ENCODE data around the gene IL17C. TPM values are rescaled to one million over a fixed set of nuclear protein-coding genes. Genes with fewer than 3 reads are reported as not detected.

IL17C gene
- total RNA-seq, 6 donors from 2014 or later, result 0.40 to 0.76 TPM; not detected in 4

GRCh38 chr16:88673716-88674379 is 35.5 kb downstream of the IL17C start:
- Histone ChIP-seq H3K9me3 (no peaks in the 10 kb centered on the region), H3K27ac (no peak overlapping the region), H3K36me3 (peaks cover 0 to 3% (median 0%) of the 10 kb centered on the region in 4 donors), H3K27me3 (peaks cover 0 to 7% (median 0%) of the 10 kb centered on the region in 4 donors), H3K4me1 (no peaks in the 10 kb centered on the region), H3K4me3 (no peak overlapping the region)
- DNase-seq, result no peak
- 93 to 94% methylated on average over 9 to 19 of the region's 19 CpGs for WGBS, 2 donors
- ATAC-seq (ENCODE audit: low FRiP score in 2 of 2), result no peak
- TF ChIP-seq, protein P1, sequence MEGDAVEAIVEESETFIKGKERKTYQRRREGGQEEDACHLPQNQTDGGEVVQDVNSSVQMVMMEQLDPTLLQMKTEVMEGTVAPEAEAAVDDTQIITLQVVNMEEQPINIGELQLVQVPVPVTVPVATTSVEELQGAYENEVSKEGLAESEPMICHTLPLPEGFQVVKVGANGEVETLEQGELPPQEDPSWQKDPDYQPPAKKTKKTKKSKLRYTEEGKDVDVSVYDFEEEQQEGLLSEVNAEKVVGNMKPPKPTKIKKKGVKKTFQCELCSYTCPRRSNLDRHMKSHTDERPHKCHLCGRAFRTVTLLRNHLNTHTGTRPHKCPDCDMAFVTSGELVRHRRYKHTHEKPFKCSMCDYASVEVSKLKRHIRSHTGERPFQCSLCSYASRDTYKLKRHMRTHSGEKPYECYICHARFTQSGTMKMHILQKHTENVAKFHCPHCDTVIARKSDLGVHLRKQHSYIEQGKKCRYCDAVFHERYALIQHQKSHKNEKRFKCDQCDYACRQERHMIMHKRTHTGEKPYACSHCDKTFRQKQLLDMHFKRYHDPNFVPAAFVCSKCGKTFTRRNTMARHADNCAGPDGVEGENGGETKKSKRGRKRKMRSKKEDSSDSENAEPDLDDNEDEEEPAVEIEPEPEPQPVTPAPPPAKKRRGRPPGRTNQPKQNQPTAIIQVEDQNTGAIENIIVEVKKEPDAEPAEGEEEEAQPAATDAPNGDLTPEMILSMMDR (IDR thresholded peaks at IDR 0.05), result no peak
- no peak for TF ChIP-seq POLR2AphosphoS5 (IDR thresholded peaks at IDR 0.05)
- no peak for TF ChIP-seq POLR2A (IDR thresholded peaks at IDR 0.05)
- TF ChIP-seq EP300 (IDR thresholded peaks at IDR 0.05), result no peak

DNA sequence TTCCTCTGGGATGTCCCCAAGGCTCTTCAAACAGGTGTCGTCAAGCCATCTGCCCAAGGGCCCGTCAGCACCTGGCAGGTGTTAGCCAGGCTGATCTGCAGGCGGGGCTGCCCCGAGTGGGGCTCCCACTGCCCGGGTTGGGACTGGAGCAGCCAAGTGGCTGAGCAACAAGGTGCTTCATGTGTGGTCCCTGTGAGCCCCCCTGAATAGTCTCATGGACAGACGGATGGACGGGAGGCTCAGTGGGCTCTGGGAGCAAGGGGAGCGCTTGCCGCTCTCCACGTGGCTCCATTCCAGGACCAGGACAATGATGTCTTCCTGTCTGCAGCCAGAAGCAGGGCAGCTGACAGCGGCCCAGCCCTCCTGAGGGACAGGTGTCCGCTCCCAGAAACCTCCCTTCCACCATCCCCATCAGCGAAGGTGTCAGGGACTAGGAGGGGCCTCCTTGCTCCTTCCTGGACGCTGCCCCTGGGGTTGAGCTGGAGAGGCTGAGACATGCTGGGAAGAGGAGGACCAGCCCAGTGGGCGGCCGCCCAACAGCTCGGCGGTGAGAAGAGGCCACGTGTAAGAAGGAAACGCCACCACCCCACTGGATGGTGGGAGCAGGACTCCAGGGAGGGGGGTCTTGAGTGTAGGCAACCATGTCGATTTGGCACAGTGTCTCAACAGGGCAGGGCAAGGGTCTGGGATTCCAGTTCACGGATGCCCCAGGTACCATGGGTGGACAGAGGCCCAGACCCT is 38.3 kb downstream of the IL17C start:
- no peak overlapping the region for H3K4me3 ChIP-seq
- H3K4me1 ChIP-seq, result peaks cover 2 to 11% (median 6%) of the 10 kb centered on the region in 4 donors
- WGBS, 2 donors, result 52 to 82% methylated on average over 8 to 22 of the region's 22 CpGs
- TF ChIP-seq, protein P1 (IDR thresholded peaks at IDR 0.05), result no peak
- TF ChIP-seq POLR2A (IDR thresholded peaks at IDR 0.05), result no peak
- no peak for TF ChIP-seq EP300 (IDR thresholded peaks at IDR 0.05)
- TF ChIP-seq POLR2AphosphoS5 (IDR thresholded peaks at IDR 0.05), result no peak
- H3K27me3 ChIP-seq, result peaks cover 0 to 8% (median 0%) of the 10 kb centered on the region in 4 donors
- no peak for ATAC-seq (ENCODE audit: low FRiP score in 2 of 2)
- H3K36me3 ChIP-seq, result peaks cover 0 to 3% (median 0%) of the 10 kb centered on the region in 4 donors
- DNase-seq, result no peak
- H3K27ac ChIP-seq, result no peak overlapping the region
- no peaks in the 10 kb centered on the region for H3K9me3 ChIP-seq

DNA sequence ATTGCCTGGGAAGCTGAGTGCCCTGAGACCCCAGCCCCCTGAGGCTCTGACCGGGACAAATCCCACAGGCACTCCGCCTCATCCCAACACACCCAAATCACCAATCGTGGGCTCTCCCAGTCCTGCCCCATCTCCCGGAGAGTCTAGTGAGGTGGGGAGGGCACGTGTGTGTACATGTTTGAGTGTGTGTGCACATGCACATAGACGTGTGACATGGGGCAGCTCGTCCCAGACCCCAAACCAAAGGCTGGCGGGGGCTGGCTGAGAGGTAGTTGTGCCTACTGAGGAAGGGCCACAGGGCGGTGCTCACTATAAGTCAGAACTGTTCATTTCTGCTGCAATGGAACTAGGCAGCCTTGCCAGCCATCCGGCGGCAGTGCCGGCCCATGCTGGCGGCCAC is 39.3 kb downstream of the IL17C start:
- Histone ChIP-seq H3K9me3 (no peaks in the 10 kb centered on the region), H3K36me3 (peaks cover 0 to 3% (median 0%) of the 10 kb centered on the region in 4 donors), H3K4me3 (no peak overlapping the region), H3K4me1 (peaks cover 2 to 20% (median 12%) of the 10 kb centered on the region in 4 donors), H3K27me3 (peaks cover 0 to 8% (median 0%) of the 10 kb centered on the region in 4 donors), H3K27ac (no peak overlapping the region)
- DNase-seq (no peak), ATAC-seq (ENCODE audit: low FRiP score in 2 of 2) (no peak)
- TF ChIP-seq POLR2A (IDR thresholded peaks at IDR 0.05), result no peak
- TF ChIP-seq, protein P1 (IDR thresholded peaks at IDR 0.05), result no peak
- TF ChIP-seq EP300 (IDR thresholded peaks at IDR 0.05), result no peak
- TF ChIP-seq POLR2AphosphoS5 (IDR thresholded peaks at IDR 0.05), result no peak
- 73 to 79% methylated on average over 8 to 12 of the region's 13 CpGs for WGBS, 2 donors

- ATAC-seq (ENCODE audit: low FRiP score in 2 of 2) (no peak), DNase-seq (peak in 1 of 2 donors; percentile 79)
- Histone ChIP-seq H3K27me3 (peaks cover 0 to 8% (median 0%) of the 10 kb centered on the region in 4 donors), H3K36me3 (peaks cover 0 to 3% (median 0%) of the 10 kb centered on the region in 4 donors), H3K4me1 (peaks cover 2 to 20% (median 12%) of the 10 kb centered on the region in 4 donors), H3K4me3 (no peak overlapping the region), H3K9me3 (no peaks in the 10 kb centered on the region), H3K27ac (no peak overlapping the region)
- TF ChIP-seq, protein P1 (IDR thresholded peaks at IDR 0.05), result no peak
- no peak for TF ChIP-seq POLR2AphosphoS5 (IDR thresholded peaks at IDR 0.05)
- TF ChIP-seq POLR2A (IDR thresholded peaks at IDR 0.05), result no peak
- no peak for TF ChIP-seq EP300 (IDR thresholded peaks at IDR 0.05)
- 45 to 59% methylated on average over 8 to 31 of the region's 32 CpGs for WGBS, 2 donors
These were observed 40.0 kb downstream of the IL17C start for GRCh38 chr16:88678224-88678979.

Data from upper lobe of left lung (tissue), 6 donors.